ENCODE measurements around the gene ZNF124. TPM values are rescaled to one million over a fixed set of nuclear protein-coding genes. Genes with fewer than 3 reads are reported as not detected.
"Not testable (repeated sequence)": the region's sequence is repeated elsewhere in the genome, so short reads cannot be mapped to it uniquely, and the experiment has no call there.

Gene ZNF124
- total RNA-seq, 4 donors from 2014 or later: 11.0 to 16.9 (median 14.5) TPM

GRCh38 chr1:247131236-247131635 lies 40.6 kb downstream of the ZNF124 start:
- intact Hi-C loops (cut with DNase I; ENCODE audit: low total_unique reads): no loop called here
- DNase-seq (ENCODE audit: low spot score in 2 of 2): no peak
- TF ChIP-seq CTCF (IDR thresholded peaks at IDR 0.05): no peak
- TF ChIP-seq POLR2A (IDR thresholded peaks at IDR 0.05): no peak
- no peak overlapping the region for H3K4me3 ChIP-seq (ENCODE audit: low read depth, poor library complexity, severe bottlenecking)
- 95 to 98% methylated on average over 10 of the region's 10 CpGs for WGBS, 2 donors

- H3K4me3 ChIP-seq (ENCODE audit: low read depth, poor library complexity, severe bottlenecking); intact Hi-C loops (cut with DNase I; ENCODE audit: low total_unique reads); DNase-seq (ENCODE audit: low spot score in 2 of 2): not testable (repeated sequence)
- WGBS, 2 donors: 21 to 60% methylated on average over 11 to 13 of the region's 18 CpGs
These were observed 44.1 kb downstream of the ZNF124 start for GRCh38 chr1:247127519-247128282.

GRCh38 chr1:247126601-247127000 lies 45.2 kb downstream of the ZNF124 start:
- no CpG with 5 or more reads among the region's 46 CpGs for WGBS, 2 donors
- DNase-seq (ENCODE audit: low spot score in 2 of 2); H3K4me3 ChIP-seq (ENCODE audit: low read depth, poor library complexity, severe bottlenecking); intact Hi-C loops (cut with DNase I; ENCODE audit: low total_unique reads): not testable (repeated sequence)

- DNase-seq (ENCODE audit: low spot score in 2 of 2); intact Hi-C loops (cut with DNase I; ENCODE audit: low total_unique reads); H3K4me3 ChIP-seq (ENCODE audit: low read depth, poor library complexity, severe bottlenecking): not testable (repeated sequence)
- WGBS, 2 donors: no CpG with 5 or more reads among the region's 25 CpGs
These were observed 45.7 kb downstream of the ZNF124 start for GRCh38 chr1:247126166-247126565.

- no peak overlapping the region for H3K4me3 ChIP-seq (ENCODE audit: low read depth, poor library complexity, severe bottlenecking)
- intact Hi-C loops (cut with DNase I; ENCODE audit: low total_unique reads): no loop called here
- DNase-seq (ENCODE audit: low spot score in 2 of 2): no peak
- WGBS, 2 donors: 70 to 80% methylated on average over 6 of the region's 6 CpGs
- TF ChIP-seq POLR2A (IDR thresholded peaks at IDR 0.05): no peak
- no peak for TF ChIP-seq CTCF (IDR thresholded peaks at IDR 0.05)
These were observed 50.4 kb downstream of the ZNF124 start for GRCh38 chr1:247121382-247121781.

- H3K4me3 ChIP-seq (ENCODE audit: low read depth, poor library complexity, severe bottlenecking); DNase-seq (ENCODE audit: low spot score in 2 of 2); intact Hi-C loops (cut with DNase I; ENCODE audit: low total_unique reads): not testable (repeated sequence)
- WGBS, 2 donors: 83 to 88% methylated on average over 3 to 4 of the region's 4 CpGs
These were observed 51.5 kb downstream of the ZNF124 start for GRCh38 chr1:247120408-247120668.

GRCh38 chr1:247119600-247120407 lies 52.0 kb downstream of the ZNF124 start:
- no peak for DNase-seq (ENCODE audit: low spot score in 2 of 2)
- WGBS, 2 donors: 92 to 99% methylated on average over 16 to 20 of the region's 22 CpGs
- H3K4me3 ChIP-seq (ENCODE audit: low read depth, poor library complexity, severe bottlenecking): no peak overlapping the region
- TF ChIP-seq POLR2A (IDR thresholded peaks at IDR 0.05) (no peak), CTCF (IDR thresholded peaks at IDR 0.05) (no peak)
- intact Hi-C loops (cut with DNase I; ENCODE audit: low total_unique reads): no loop called here

Measured in lower leg skin (tissue), 4 donors.